Neural cell (in vitro differentiated cells): ENCODE measurements around the gene SRCIN1. TPM values are rescaled to one million over a fixed set of nuclear protein-coding genes. Genes with fewer than 3 reads are reported as not detected.

Source experiments
- H2AFZ ChIP-seq: fragments of 200-600, 300-800 bp; sonication (generic), shearing (Covaris generic); 2 replicates; pipeline ENCODE4 v1.6.0; 2014; ENCODE audit warnings: low read depth, mild to moderate bottlenecking, antibody characterized with exemption, low read length, moderate library complexity
- H3F3A ChIP-seq: fragments of 200-600 bp; shearing (Covaris generic); 2 replicates; pipeline ENCODE4 v1.6.1; 2016; ENCODE audit warnings: mild to moderate bottlenecking, moderate library complexity, mixed read lengths, antibody characterized with exemption, low read length; ENCODE audit not compliant: insufficient read depth, poor library complexity, severe bottlenecking
- H3K27ac ChIP-seq: fragments of 200-600, 300-800 bp; sonication (generic), shearing (Covaris generic); 2 replicates; pipeline ENCODE4 v1.5.1; 2014; ENCODE audit warnings: mild to moderate bottlenecking, low read length, moderate library complexity
- H3K27me3 ChIP-seq: fragments of 300-800, 200-600 bp; sonication (generic), shearing (Covaris generic); 2 replicates; pipeline ENCODE4 v1.6.0; 2014; ENCODE audit warnings: mild to moderate bottlenecking, low read depth, low read length, moderate library complexity; ENCODE audit not compliant: insufficient read depth
- H3K36me3 ChIP-seq: fragments of 300-800, 200-600 bp; sonication (generic), shearing (Covaris generic); 2 replicates; pipeline ENCODE4 v1.5.1; 2014; ENCODE audit warnings: mild to moderate bottlenecking, antibody characterized with exemption, low read length, moderate library complexity; ENCODE audit not compliant: insufficient read depth
- H3K4me2 ChIP-seq: fragments of 300-800, 200-600 bp; sonication (generic), shearing (Covaris generic); 2 replicates; pipeline ENCODE4 v1.6.0; 2014; ENCODE audit warnings: mild to moderate bottlenecking, low read length
- H3K4me3 ChIP-seq: fragments of 300-800, 200-600 bp; sonication (generic), shearing (Covaris generic); 2 replicates; pipeline ENCODE4 v1.5.1; 2014; ENCODE audit warnings: mild to moderate bottlenecking, low read length, moderate library complexity
- H3K79me2 ChIP-seq: fragments of 200-600 bp; shearing (Covaris generic); replicated peaks from 2 replicates; pipeline ENCODE4 v1.6.0; 2014; ENCODE audit warnings: mild to moderate bottlenecking, low read length, moderate library complexity; ENCODE audit not compliant: insufficient read depth
- H3K9ac ChIP-seq: fragments of 300-800, 200-600 bp; sonication (generic), shearing (Covaris generic); 2 replicates; pipeline ENCODE4 v1.6.1; 2016; ENCODE audit warnings: mild to moderate bottlenecking, low read length, mixed read lengths
- H3K9me2 ChIP-seq: fragments of 200-600 bp; shearing (Covaris generic); 2 replicates; pipeline ENCODE4 v1.6.1; 2016; ENCODE audit warnings: mild to moderate bottlenecking, low read length, mixed read lengths; ENCODE audit not compliant: insufficient read depth
- H3K9me3 ChIP-seq: fragments of 200-600, 300-800 bp; sonication (generic), shearing (Covaris generic); 2 replicates; pipeline ENCODE4 v1.6.1; 2016; ENCODE audit warnings: mild to moderate bottlenecking, mixed run types, low read length, moderate library complexity, mixed read lengths
- H4K20me1 ChIP-seq: fragments of 200-600 bp; shearing (Covaris generic); 2 replicates; pipeline ENCODE4 v1.6.1; 2016; ENCODE audit warnings: mild to moderate bottlenecking, mixed run types; ENCODE audit not compliant: insufficient read depth
- EP300 ChIP-seq: fragments of 450-650 bp; conservative IDR thresholded peaks from 2 replicates; pipeline ENCODE4 v1.6.1; 2014; ENCODE audit warnings: antibody characterized with exemption, mild to moderate bottlenecking, moderate library complexity; ENCODE audit not compliant: poor library complexity, severe bottlenecking
- MXI1 ChIP-seq: fragments of 450-650 bp; conservative IDR thresholded peaks from 2 replicates; pipeline ENCODE4 v1.6.1; 2014; ENCODE audit warnings: antibody characterized with exemption, mild to moderate bottlenecking; ENCODE audit not compliant: poor library complexity, severe bottlenecking
- POLR2AphosphoS5 ChIP-seq: IDR thresholded peaks from 2 replicates; pipeline ENCODE4 v1.6.1; 2012
- RAD21 ChIP-seq: fragments of 450-650 bp; conservative IDR thresholded peaks from 2 replicates; pipeline ENCODE4 v1.6.1; 2014; ENCODE audit warnings: antibody characterized with exemption, mild to moderate bottlenecking, moderate library complexity
- SMC3 ChIP-seq: fragments of 450-650 bp; conservative IDR thresholded peaks from 2 replicates; pipeline ENCODE4 v1.6.1; 2014; ENCODE audit warnings: antibody characterized with exemption, mild to moderate bottlenecking, moderate library complexity; ENCODE audit not compliant: poor library complexity
- TAF1 ChIP-seq: IDR thresholded peaks from 2 replicates; pipeline ENCODE4 v1.6.1; 2012; ENCODE audit warnings: low read depth
- polyA plus RNA-seq: library from polyadenylated mRNA; depleted of rRNA; stranded (reverse); fragments of >200 nt; gene quantifications from 2 replicates; pipeline ENCODE4 v1.2.3, GENCODE V29; 2014
- TF ChIP-seq, protein P1 (sequence below): fragments of 450-650 bp; IDR thresholded peaks from 2 replicates; pipeline ENCODE4 v1.5.1; 2014; ENCODE audit warnings: antibody characterized with exemption, mild to moderate bottlenecking, moderate library complexity; ENCODE audit not compliant: poor library complexity, severe bottlenecking
- TF ChIP-seq, protein P2 (sequence below): IDR thresholded peaks from 2 replicates; pipeline ENCODE4 v1.6.1; 2012; ENCODE audit warnings: borderline replicate concordance

Gene SRCIN1
- polyA plus RNA-seq, 1 donor from 2014 or later: 18.0 TPM

DNA sequence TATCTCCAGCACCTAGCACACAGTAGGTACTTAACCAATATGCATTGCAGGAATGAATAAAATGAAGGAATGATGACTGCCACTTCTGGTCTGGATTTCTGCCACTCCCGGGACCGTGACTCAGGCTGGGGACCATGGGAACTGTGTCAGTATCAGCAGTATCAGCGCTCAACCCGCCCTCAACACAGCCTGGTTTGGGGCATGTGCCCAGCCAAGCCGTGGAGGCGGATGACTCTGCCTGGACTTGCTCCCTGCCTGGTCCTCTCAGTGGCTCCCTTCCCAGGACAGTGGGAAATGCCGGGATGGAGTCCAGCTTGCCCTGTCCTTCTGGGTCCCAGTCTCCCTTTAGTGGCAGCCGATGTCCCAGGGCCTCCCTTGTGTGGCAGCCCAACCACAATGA lies 55.1 kb downstream of the SRCIN1 start:
- no peak overlapping the region for H3K4me3 ChIP-seq
- no peak overlapping the region for H3K27ac ChIP-seq
- H3K4me2 ChIP-seq: no peak overlapping the region
- no peaks in the 10 kb centered on the region for H3K79me2 ChIP-seq
- H2AFZ ChIP-seq: no peak overlapping the region
- no peaks in the 10 kb centered on the region for H3F3A ChIP-seq
- no peaks in the 10 kb centered on the region for H4K20me1 ChIP-seq
- H3K9ac ChIP-seq: no peak overlapping the region
- no peak for TF ChIP-seq MXI1
- no peak for TF ChIP-seq EP300
- no peak for TF ChIP-seq TAF1
- TF ChIP-seq POLR2AphosphoS5: no peak
- TF ChIP-seq RAD21: no peak
- TF ChIP-seq, protein P1, sequence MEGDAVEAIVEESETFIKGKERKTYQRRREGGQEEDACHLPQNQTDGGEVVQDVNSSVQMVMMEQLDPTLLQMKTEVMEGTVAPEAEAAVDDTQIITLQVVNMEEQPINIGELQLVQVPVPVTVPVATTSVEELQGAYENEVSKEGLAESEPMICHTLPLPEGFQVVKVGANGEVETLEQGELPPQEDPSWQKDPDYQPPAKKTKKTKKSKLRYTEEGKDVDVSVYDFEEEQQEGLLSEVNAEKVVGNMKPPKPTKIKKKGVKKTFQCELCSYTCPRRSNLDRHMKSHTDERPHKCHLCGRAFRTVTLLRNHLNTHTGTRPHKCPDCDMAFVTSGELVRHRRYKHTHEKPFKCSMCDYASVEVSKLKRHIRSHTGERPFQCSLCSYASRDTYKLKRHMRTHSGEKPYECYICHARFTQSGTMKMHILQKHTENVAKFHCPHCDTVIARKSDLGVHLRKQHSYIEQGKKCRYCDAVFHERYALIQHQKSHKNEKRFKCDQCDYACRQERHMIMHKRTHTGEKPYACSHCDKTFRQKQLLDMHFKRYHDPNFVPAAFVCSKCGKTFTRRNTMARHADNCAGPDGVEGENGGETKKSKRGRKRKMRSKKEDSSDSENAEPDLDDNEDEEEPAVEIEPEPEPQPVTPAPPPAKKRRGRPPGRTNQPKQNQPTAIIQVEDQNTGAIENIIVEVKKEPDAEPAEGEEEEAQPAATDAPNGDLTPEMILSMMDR: no peak
- H3K9me2 ChIP-seq: no peaks in the 10 kb centered on the region
- no peaks in the 10 kb centered on the region for H3K27me3 ChIP-seq
- peaks cover 4% of the 10 kb centered on the region for H3K36me3 ChIP-seq
- H3K9me3 ChIP-seq: no peaks in the 10 kb centered on the region

DNA sequence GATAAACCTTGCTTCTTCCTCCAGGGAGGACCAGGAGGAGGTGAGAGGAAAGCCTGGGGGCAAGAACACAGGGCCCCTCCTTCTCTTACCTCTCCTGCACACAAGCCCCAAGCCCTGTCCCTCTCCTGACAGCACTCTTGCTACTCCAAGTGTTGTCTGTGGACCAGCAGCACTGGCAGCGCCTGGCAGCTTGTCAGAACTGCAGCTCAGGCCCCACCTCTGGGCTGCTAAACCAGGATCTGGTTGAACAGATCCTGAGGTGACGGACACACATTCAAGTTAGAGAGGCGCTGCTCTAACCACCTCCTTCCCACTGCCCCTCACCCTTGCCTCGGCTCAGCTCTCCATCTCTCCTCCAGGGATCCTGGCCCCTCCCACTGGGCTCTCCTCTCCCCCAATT lies 56.5 kb downstream of the SRCIN1 start:
- Histone ChIP-seq H3K9me3 (no peaks in the 10 kb centered on the region), H3K4me2 (no peak overlapping the region), H3K4me3 (no peak overlapping the region), H3K27me3 (no peaks in the 10 kb centered on the region), H3K9ac (no peak overlapping the region), H3K27ac (no peak overlapping the region), H3K9me2 (no peaks in the 10 kb centered on the region), H3F3A (no peaks in the 10 kb centered on the region), H3K36me3 (no peaks in the 10 kb centered on the region), H2AFZ (no peak overlapping the region), H4K20me1 (no peaks in the 10 kb centered on the region), H3K79me2 (no peaks in the 10 kb centered on the region)
- no peak for TF ChIP-seq RAD21
- no peak for TF ChIP-seq SMC3
- TF ChIP-seq, protein P1: no peak
- TF ChIP-seq, protein P2, sequence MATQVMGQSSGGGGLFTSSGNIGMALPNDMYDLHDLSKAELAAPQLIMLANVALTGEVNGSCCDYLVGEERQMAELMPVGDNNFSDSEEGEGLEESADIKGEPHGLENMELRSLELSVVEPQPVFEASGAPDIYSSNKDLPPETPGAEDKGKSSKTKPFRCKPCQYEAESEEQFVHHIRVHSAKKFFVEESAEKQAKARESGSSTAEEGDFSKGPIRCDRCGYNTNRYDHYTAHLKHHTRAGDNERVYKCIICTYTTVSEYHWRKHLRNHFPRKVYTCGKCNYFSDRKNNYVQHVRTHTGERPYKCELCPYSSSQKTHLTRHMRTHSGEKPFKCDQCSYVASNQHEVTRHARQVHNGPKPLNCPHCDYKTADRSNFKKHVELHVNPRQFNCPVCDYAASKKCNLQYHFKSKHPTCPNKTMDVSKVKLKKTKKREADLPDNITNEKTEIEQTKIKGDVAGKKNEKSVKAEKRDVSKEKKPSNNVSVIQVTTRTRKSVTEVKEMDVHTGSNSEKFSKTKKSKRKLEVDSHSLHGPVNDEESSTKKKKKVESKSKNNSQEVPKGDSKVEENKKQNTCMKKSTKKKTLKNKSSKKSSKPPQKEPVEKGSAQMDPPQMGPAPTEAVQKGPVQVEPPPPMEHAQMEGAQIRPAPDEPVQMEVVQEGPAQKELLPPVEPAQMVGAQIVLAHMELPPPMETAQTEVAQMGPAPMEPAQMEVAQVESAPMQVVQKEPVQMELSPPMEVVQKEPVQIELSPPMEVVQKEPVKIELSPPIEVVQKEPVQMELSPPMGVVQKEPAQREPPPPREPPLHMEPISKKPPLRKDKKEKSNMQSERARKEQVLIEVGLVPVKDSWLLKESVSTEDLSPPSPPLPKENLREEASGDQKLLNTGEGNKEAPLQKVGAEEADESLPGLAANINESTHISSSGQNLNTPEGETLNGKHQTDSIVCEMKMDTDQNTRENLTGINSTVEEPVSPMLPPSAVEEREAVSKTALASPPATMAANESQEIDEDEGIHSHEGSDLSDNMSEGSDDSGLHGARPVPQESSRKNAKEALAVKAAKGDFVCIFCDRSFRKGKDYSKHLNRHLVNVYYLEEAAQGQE: no peak
